C4-2B (cell line): Measurements from ENCODE around the gene DNM1.

ENCODE experiments used
- H3K27ac ChIP-seq: fragments of 450-650 bp; 2 replicates; pipeline ENCODE4 v1.5.1; 2017
- CTCF ChIP-seq: fragments of 450-650 bp; conservative IDR thresholded peaks from 2 replicates; pipeline ENCODE4 v1.5.1; 2017; ENCODE audit warnings: mild to moderate bottlenecking
- ZFX ChIP-seq: fragments of 450-650 bp; IDR thresholded peaks from 2 replicates; pipeline ENCODE4 v1.6.1; 2017

DNM1 gene

GRCh38 chr9:128244091-128244836 is 41.1 kb downstream of the DNM1 start:
- TF ChIP-seq ZFX: no peak
- TF ChIP-seq CTCF: no peak
- H3K27ac ChIP-seq: no peak overlapping the region

- no peak for TF ChIP-seq CTCF
- no peak for TF ChIP-seq ZFX
- no peak overlapping the region for H3K27ac ChIP-seq
These were observed 41.7 kb downstream of the DNM1 start for GRCh38 chr9:128244837-128245231.

- no peak overlapping the region for H3K27ac ChIP-seq
- no peak for TF ChIP-seq ZFX
- no peak for TF ChIP-seq CTCF
These were observed 42.4 kb downstream of the DNM1 start for GRCh38 chr9:128245421-128246151.

- no peak overlapping the region for H3K27ac ChIP-seq
- TF ChIP-seq ZFX (no peak), CTCF (no peak)
These were observed 43.3 kb downstream of the DNM1 start for GRCh38 chr9:128246471-128246870.

- H3K27ac ChIP-seq: no peak overlapping the region
- no peak for TF ChIP-seq CTCF
- no peak for TF ChIP-seq ZFX
These were observed 44.1 kb downstream of the DNM1 start for GRCh38 chr9:128247226-128247803.

- H3K27ac ChIP-seq: no peak overlapping the region
These were observed 46.4 kb downstream of the DNM1 start for GRCh38 chr9:128249558-128249907.

More at GRCh38 chr9:128249558-128249907, 46.4 kb downstream of the DNM1 start:
- TF ChIP-seq ZFX: no peak
- no peak for TF ChIP-seq CTCF
